ENCODE measurements around the gene GBGT1. TPM values are rescaled to one million over a fixed set of nuclear protein-coding genes. Genes with fewer than 3 reads are reported as not detected.

Gene GBGT1
- total RNA-seq, 1 donor from 2014 or later, result 1.4 TPM

- DNase-seq (ENCODE audit: low read depth), result peak; percentile 69
Measured at GRCh38 chr9:133117271-133118178, 46.2 kb downstream of the GBGT1 start.

DNA sequence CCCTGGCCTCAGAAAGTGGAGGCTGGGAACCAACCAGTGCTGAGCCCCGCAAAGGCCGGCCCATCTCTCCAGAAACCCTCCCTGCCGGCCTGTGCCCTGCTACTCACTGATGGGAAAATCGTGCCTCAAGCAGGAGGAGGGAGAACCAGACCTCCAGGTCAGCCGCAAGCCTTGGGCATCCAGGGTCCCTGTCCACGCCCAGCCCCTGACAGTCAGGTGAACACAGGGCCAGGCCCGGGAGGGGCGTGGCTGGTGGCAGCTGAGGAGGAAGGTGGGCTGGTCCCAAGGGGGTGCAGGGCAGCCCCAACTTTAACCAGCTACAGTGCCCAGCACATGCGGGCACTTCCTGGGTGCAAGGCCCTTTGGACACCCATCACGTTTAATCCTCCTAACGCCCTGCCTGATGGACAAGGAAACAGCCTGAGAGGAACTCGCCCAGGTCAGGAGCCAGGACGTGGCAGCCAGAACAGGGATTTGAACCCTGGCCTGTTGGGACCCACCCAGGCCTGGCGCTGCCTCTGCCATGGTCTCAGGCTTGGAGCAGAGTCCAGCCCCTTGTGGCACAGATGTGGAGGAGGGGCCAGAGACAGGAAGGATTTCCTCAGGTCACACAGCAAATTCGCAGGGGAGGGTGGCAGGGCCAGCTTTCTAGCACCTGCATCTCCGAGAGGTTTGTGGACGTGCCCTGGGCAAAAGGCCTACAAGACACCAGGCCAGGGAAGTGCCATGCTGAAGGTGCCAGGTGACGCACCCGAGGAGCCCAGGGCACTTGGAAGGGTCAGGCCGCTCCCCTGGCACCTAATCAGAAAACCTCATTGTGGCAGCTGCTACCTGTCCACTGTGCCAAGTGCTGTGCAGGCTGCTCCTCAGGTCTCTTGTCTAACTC is 47.1 kb downstream of the GBGT1 start:
- no peak for DNase-seq (ENCODE audit: low read depth)

- no peak for DNase-seq (ENCODE audit: low read depth)
Measured at GRCh38 chr9:133115604-133116345, 47.9 kb downstream of the GBGT1 start.

DNA sequence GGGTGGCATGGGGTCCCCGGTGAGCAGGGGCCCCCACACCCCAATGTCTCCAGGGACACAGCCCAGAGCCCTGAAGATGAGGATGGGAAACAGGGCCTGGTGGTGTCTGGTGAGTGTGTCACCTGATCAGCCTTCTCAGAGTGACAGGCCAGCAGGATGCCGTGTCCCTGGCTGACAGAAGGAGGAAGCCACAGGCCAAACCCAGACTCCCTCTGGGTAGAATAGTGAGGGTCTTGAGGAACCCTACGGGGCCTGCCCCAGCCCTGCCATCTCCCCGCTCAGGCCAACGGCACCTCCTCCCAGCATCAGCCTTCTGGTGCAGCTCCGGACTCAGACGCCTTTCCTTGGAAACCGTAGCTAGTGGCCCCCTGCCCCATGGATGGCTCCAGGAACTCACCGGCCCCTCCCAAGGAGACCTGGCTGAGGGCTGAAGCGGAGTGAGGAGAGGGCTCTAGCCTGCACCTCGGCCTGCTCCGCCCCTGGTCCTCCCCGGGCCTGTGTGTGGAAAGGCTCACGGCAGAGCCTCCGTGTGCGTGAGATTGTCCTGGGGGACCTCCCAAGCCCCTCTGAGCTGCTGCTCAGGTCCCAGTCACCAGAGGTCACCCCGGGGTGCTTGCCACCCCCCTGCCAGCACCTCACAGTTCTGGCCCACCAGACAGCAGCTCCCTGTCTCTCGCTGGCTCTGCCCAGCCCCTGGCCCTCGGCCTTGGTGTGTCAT is 48.7 kb downstream of the GBGT1 start:
- DNase-seq (ENCODE audit: low read depth), result no peak

DNA sequence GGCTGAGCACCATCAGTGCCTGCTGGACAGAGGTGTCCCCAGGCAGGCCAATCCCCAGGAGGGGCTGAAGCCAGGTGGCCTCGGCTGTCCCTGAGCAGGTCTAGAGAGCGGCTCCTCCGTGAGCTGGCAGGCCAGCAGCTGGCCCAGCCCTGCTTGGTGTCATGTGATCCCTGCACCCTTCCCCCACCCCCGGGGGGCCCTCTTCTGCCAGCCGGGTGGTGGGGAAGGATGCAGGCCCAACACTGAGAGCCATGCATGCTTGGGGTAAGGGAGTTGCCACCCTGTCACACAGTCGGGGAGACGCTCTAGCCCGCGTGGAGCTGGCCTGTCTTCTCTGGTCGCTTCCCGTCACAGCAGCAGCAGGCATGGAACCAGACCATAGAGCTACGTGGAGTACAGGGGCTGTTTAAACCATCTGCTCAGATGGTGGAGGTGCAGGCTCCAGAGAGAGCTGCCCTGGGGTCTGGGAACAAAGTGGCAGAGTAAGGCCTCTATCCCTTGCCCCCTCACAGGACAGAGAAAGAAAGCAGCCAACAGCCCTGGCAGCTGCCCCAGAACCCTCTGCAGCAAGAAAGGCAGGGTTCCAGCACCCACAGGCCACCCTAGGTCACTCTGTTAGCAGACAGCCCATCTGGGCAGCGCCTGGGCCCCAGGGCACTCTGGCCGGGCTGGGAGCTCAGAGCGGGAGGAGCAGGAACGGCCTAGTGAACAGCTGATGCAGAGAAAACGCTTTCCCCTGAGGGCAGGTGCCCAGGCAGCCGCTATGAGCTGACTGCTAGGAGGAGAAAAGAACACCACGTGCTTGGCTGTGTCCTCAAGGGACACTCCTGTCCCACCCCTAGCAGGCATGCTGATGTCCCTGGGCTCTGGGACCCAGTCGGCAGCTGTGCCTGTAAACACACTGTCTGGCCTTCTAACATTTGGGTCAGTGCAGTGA is 49.5 kb downstream of the GBGT1 start:
- DNase-seq (ENCODE audit: low read depth), result peak; percentile 85

- no peak for DNase-seq (ENCODE audit: low read depth)
Measured at GRCh38 chr9:133113163-133113948, 50.4 kb downstream of the GBGT1 start.

GRCh38 chr9:133112663-133113026 is 51.1 kb downstream of the GBGT1 start:
- DNase-seq (ENCODE audit: low read depth), result no peak

- DNase-seq (ENCODE audit: low read depth), result no peak
Measured at GRCh38 chr9:133111808-133112662, 51.7 kb downstream of the GBGT1 start.

- DNase-seq (ENCODE audit: low read depth), result no peak
Measured at GRCh38 chr9:133109931-133110650, 53.6 kb downstream of the GBGT1 start.

DNA sequence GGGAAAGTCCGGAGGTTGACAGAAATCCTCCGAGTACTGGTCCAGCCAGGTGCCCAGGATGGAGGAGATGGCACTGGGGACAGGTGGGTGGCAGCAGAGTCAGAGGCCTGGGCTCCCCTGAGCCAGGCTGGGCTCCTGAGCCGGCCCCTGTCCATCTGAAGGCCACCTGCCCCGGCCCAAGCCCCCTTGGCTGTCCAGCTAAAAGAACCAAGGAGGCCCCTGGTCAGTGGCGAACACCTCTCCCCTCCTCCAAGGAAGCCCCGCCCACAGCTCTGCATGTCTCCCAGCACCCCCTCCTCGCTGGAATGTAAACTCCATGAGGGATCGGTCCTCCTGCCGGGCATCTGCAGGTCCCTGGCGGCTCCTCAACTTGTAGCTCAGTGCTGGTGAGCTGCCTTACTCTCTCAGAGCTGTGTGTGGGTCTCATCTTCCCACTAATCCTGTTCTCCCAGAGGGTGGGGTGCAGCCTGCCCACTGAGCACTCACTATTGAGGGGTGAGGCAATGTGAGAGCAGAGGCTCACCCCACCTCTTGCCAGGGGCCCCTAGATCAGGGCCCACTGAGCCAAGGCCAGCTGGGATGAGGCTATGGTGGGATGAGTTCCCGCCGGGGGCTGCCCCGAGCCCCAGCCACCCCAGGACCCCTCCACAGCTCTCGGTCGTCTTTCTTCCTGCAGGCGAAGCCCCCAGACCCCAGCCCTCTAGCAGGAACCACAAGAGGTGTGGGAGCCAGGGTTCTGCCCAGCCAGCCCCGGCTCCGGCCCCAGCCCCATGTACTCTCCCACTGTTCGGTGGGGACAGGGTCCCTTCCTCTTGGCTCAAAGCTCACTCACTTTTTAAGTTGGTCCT is 54.7 kb downstream of the GBGT1 start:
- no peak for DNase-seq (ENCODE audit: low read depth)

DNA sequence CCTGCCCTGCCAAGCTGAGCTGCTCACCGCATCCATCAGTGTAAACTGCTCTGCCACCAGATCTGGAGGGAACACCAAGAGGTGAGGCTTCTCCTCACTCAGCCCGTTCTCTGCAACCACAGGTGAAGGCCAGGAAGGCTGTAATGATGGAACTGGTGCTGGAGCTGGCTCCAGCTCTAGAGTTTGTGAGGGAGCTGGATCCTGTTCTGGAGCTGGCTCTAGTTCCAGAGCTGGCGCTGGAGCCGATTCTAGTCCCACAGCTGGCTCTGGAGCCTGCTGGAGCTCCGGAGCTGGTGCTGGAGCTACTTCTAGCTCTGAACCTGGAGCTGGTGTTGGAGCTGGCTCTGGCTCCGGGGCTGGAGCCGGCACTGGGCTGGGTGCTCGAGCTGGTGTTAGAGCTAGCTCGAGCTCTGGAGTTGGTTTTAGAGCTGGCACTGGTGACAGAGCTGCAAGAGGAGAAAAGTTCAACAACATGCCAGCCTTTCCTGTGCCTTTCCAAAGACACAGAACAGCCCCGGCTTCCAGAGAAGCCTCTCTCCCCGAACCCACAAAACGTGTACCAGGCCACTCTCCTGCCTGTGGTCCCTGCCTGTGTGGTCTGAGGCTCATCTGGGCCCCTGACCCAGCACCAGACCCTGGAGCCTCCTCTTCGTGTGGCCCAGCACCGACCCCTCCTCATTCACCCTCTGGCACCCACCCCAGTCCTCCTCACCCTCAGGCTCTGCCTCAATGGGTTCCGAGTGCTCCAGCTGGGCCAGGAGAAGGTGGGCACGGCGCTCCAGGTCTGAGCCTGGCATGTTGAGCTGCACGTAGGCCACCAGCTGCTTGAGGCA is 55.5 kb downstream of the GBGT1 start:
- DNase-seq (ENCODE audit: low read depth), result no peak

DNA sequence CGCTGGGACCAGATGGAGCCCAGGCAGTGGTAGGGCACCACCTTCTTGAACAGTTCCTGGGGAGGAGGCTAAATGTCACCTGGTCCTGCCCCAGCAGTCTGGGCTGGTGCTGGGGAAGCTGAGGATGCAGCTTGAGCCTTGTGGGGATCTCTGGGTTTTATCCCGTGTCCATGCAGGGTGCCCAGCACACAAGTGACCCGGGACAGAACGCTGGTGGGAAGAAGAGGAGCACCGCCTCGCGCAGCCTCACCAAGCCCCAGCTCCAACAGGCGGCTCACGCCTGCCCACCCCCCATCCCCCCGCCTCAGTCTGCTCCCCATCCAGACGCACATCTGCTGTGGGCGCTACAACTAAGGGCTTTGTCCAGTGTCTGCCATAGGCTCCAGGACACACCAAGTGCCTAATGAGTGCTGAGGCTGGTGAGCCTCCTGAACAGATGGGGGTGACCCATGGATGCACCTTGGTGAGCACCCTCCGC is 56.4 kb downstream of the GBGT1 start:
- DNase-seq (ENCODE audit: low read depth), result no peak

DNA sequence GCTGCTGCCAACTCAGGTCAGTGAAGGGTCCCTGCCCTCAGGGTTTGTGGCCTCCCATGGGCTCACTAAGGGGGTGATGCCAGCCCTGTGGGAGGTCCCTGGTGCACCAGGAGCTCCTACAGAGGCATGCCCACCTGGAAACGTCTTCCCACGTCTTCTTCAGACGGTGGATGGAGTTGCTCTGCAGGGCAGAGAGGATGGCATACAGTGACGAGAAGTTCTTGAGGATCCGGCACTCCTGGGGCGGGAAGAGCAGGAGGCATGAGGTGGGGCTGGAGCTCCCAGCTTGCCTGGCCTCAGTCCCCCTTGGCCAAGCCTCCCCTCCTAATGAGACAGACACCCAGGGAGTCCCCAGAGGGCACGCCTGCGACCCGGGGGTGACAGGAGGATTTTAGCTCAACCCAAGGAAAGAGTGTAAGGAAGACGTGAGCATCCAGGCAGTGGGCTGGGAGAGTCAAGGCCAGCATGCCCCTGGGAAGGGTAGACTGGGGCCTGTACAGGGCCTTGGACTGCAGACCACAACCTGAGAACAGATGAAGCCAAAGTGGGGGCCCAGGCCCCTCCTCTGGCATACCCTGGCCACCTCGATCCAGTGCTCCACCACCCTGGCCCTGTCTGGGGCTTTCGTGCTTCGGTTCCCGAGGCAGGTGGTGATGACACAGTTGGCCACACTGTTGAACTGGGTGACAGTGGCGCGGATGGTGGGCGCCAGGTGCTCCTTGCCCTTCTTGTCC is 57.0 kb downstream of the GBGT1 start:
- DNase-seq (ENCODE audit: low read depth), result no peak

DNA sequence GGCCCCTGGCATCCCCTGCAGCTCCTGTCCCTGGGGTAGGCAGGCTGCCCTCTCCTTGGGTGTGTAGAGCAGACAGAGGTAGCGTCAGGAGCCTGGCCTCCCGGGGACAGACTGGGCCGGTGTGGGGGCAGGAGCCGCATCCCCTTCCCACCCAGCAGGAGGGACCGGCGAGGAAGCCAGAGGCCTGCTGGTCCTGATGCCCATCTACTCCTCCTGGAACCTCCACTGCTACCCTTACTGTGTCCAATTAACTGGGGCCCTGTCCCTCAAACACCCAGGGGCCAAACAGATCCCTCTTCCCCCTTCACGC is 58.3 kb downstream of the GBGT1 start:
- no peak for DNase-seq (ENCODE audit: low read depth)
